Thyroid gland (tissue), 4 donors: ENCODE measurements around the gene CHN2.
"Not testable (repeated sequence)": the region's sequence is repeated elsewhere in the genome, so short reads cannot be mapped to it uniquely, and the experiment has no call there.

Experiments used
- POLR2A ChIP-seq, 2 donors: fragments of 450-650 bp; IDR thresholded peaks; one replicate each; pipeline ENCODE4 v1.6.1; 2017; ENCODE audit warnings: antibody characterized with exemption in 2 of 2, mild to moderate bottlenecking in 2 of 2, moderate library complexity in 1 of 2
- TF ChIP-seq, protein P1 (sequence below), 6 experiments: fragments of 200-600 bp in 3 of 6; fragments of 450-650 bp in 3 of 6; sonication (generic) in 3 of 6; IDR thresholded peaks; one replicate each; pipeline ENCODE4 v1.5.1; 2016 to 2019; ENCODE audit warnings: antibody characterized with exemption in 6 of 6, mild to moderate bottlenecking in 2 of 6, inconsistent platforms in 1 of 6, moderate library complexity in 1 of 6

DNA sequence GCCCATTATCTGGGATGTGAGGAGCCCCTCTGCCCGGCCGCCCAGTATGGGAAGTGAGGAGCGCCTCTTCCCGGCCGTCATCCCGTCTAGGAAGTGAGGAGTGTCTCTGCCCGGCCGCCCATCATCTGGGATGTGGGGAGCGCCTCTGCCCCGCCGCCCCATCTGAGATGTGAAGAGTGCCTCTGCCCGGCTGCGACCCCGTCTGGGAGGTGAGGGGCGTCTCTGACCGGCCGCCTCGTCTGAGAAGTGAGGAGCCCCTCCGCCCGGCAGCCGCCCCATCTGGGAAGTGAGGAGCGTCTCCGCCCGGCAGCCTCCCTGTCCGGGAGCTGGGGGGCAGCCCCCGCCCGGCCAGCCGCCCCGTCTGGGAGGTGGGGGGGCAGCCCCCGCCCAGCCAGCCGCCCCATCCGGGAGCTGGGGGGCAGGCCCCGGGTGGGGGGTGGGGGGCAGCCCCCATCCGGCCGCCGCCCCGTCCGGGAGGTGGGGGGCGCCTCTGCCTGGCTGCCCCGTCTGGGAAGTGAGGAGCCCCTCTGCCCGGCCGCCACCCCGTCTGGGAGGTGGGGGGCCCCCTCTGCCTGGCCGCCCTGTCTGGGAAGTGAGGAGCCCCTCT lies 69.1 kb downstream of the CHN2 start:
- TF ChIP-seq, protein P1, sequence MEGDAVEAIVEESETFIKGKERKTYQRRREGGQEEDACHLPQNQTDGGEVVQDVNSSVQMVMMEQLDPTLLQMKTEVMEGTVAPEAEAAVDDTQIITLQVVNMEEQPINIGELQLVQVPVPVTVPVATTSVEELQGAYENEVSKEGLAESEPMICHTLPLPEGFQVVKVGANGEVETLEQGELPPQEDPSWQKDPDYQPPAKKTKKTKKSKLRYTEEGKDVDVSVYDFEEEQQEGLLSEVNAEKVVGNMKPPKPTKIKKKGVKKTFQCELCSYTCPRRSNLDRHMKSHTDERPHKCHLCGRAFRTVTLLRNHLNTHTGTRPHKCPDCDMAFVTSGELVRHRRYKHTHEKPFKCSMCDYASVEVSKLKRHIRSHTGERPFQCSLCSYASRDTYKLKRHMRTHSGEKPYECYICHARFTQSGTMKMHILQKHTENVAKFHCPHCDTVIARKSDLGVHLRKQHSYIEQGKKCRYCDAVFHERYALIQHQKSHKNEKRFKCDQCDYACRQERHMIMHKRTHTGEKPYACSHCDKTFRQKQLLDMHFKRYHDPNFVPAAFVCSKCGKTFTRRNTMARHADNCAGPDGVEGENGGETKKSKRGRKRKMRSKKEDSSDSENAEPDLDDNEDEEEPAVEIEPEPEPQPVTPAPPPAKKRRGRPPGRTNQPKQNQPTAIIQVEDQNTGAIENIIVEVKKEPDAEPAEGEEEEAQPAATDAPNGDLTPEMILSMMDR (IDR thresholded peaks at IDR 0.05): not testable (repeated sequence)
- not testable (repeated sequence) for TF ChIP-seq POLR2A (IDR thresholded peaks at IDR 0.05)
